Stimulated activated naive B cell treated with anti-CD40 and anti-IgM and Interleukin-4, amounts not matched to agents 10 μg/mL and 1 μg/mL and 100 μg/mL, for 72 hours (primary cell): ENCODE results near the gene TNNI3.

Source experiments
- ATAC-seq, 2 donors: fragments of 150-1000 bp; cut with Tn5 transposase; replicated peaks; 2 replicates each; pipeline ENCODE4 v1.10.0; 2021; ENCODE audit warnings: moderate library complexity in 1 of 2
- DNase-seq: peaks from one replicate; pipeline ENCODE4 v3.0.0; 2021
- H3K27ac Mint-ChIP-seq: one replicate; pipeline ENCODE4 v1.8.0; 2022; ENCODE audit warnings: mild to moderate bottlenecking, mixed read lengths
- H3K27me3 Mint-ChIP-seq, 2 donors: one replicate each; pipeline ENCODE4 v1.8.0; 2022; ENCODE audit warnings: mixed read lengths in 2 of 2
- H3K36me3 Mint-ChIP-seq, 2 donors: one replicate each; pipeline ENCODE4 v1.8.0; 2022; ENCODE audit warnings: mixed read lengths in 2 of 2, mild to moderate bottlenecking in 1 of 2
- H3K4me1 Mint-ChIP-seq, 2 donors: one replicate each; pipeline ENCODE4 v1.8.0; 2022; ENCODE audit warnings: mixed read lengths in 2 of 2, mild to moderate bottlenecking in 1 of 2
- H3K4me3 Mint-ChIP-seq, 2 donors: one replicate each; pipeline ENCODE4 v1.8.0; 2022; ENCODE audit warnings: mild to moderate bottlenecking in 2 of 2, mixed read lengths in 2 of 2, moderate library complexity in 1 of 2
- H3K9me3 Mint-ChIP-seq, 2 donors: one replicate each; pipeline ENCODE4 v1.8.0; 2022; ENCODE audit warnings: mixed read lengths in 2 of 2, mild to moderate bottlenecking in 1 of 2

The TNNI3 gene

DNA sequence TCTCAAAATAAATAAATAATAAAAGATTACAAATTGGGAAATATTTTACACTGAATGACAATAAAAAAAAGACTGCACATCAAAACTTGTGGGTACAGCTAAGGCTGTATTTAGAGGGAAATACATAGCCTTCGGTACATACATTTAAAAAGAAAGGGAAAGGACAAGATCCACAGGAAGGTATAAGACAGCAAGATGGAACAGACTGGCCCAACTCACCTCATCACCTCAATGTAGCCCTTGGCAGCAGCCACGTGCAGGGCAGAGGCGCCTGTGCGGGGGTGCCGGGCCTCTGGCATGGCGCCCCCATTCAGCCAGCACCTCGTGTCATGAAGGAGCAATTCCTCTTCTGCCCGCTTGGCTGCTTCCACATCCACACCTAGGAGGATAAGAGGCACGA is 54.3 kb downstream of the TNNI3 start:
- Mint-ChIP-seq H3K9me3 (no peaks in the 10 kb centered on the region), H3K4me1 (peaks cover 4 to 10% of the 10 kb centered on the region in 2 donors), H3K36me3 (peaks cover 40 to 55% of the 10 kb centered on the region in 2 donors), H3K27me3 (no peaks in the 10 kb centered on the region), H3K4me3 (no peak overlapping the region), H3K27ac (no peak overlapping the region)
- no peak for ATAC-seq
- DNase-seq = no peak
